ENCODE measurements around the gene DRC3.

GRCh38 chr17:17978481-17979424 is 6.1 kb downstream of the DRC3 start:
- no peak for TF ChIP-seq POLR2A (IDR thresholded peaks at IDR 0.05)
- no peak for TF ChIP-seq CTCF (IDR thresholded peaks at IDR 0.05)
